ENCODE results near the gene RAB8B.
A peak's percentile ranks its signal among the peaks of the same experiment; 100 is the strongest.

Gene RAB8B

GRCh38 chr15:63186065-63186464, 3.3 kb upstream of the RAB8B start:
- Histone ChIP-seq H3K4me3 (ENCODE audit: low read depth in 1 of 2, low read length in 2 of 2) (no peak overlapping the region), H3K9me3 (ENCODE audit: control insufficient read depth in 1 of 2, low read length in 2 of 2) (no peaks in the 10 kb centered on the region), H3K27ac (ENCODE audit: low read length) (no peak overlapping the region), H3K27me3 (ENCODE audit: low read depth, low read length) (no peaks in the 10 kb centered on the region), H3K4me1 (ENCODE audit: control insufficient read depth in 1 of 2, insufficient read depth in 2 of 2, low read length in 2 of 2) (no peaks in the 10 kb centered on the region), H3K36me3 (ENCODE audit: control insufficient read depth in 1 of 2, insufficient read depth in 2 of 2, low read length in 2 of 2) (no peaks in the 10 kb centered on the region)

- no peaks in the 10 kb centered on the region for H3K36me3 ChIP-seq (ENCODE audit: control insufficient read depth in 1 of 2, insufficient read depth in 2 of 2, low read length in 2 of 2)
- no peaks in the 10 kb centered on the region for H3K4me1 ChIP-seq (ENCODE audit: control insufficient read depth in 1 of 2, insufficient read depth in 2 of 2, low read length in 2 of 2)
- H3K9me3 ChIP-seq (ENCODE audit: control insufficient read depth in 1 of 2, low read length in 2 of 2): no peaks in the 10 kb centered on the region
- no peak overlapping the region for H3K4me3 ChIP-seq (ENCODE audit: low read depth in 1 of 2, low read length in 2 of 2)
- no peak overlapping the region for H3K27ac ChIP-seq (ENCODE audit: low read length)
- no peaks in the 10 kb centered on the region for H3K27me3 ChIP-seq (ENCODE audit: low read depth, low read length)
Measured at GRCh38 chr15:63187589-63188226, 1.7 kb upstream of the RAB8B start.

GRCh38 chr15:63188247-63188925, 1.0 kb upstream of the RAB8B start:
- Histone ChIP-seq H3K4me3 (ENCODE audit: low read depth in 1 of 2, low read length in 2 of 2) (peak overlapping the region; percentile 74 to 77), H3K36me3 (ENCODE audit: control insufficient read depth in 1 of 2, insufficient read depth in 2 of 2, low read length in 2 of 2) (no peaks in the 10 kb centered on the region), H3K27me3 (ENCODE audit: low read depth, low read length) (no peaks in the 10 kb centered on the region), H3K27ac (ENCODE audit: low read length) (peak overlapping the region; percentile 58), H3K4me1 (ENCODE audit: control insufficient read depth in 1 of 2, insufficient read depth in 2 of 2, low read length in 2 of 2) (peaks cover 0 to 3% of the 10 kb centered on the region in 2 donors), H3K9me3 (ENCODE audit: control insufficient read depth in 1 of 2, low read length in 2 of 2) (no peaks in the 10 kb centered on the region)

DNA sequence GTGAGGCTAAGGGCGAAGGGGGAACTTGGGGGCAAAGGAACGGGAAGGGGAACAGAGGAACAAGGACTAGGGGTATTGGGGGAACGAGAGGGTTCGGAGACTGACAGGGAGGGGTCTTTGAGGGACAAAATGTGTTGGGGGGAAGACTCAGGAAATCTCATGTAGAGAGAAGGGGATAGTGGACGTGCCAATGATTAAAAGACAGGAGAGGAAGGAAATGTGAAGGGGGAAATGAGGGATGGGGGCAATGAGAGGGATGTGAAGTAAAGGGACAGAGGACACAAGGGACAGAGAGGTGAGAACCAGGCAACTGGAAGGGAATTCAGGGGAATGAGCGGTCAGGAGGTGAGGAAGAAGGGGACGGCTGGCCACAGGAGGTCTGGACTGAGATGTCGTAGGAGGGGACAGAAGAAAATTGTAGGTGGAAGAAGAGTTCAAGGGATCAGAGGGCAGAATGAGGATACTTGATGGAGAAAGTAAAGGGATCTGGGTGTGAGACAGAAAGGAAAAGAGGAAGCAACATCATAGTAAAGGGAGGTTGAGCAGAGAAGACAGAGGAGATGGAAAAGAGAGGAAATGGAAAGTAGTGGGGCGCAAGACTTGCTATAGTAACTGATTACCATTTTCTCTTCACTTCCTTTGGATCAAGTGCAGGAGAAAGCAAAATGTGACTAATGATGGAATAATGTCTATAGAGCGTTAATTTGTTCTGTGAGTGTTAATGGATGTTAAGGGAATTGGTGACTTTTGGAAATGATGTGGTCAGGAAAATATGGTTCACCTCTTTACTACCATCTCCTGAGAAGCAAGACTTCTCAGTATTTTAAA, 749 bp downstream of the RAB8B start:
- H3K27ac ChIP-seq (ENCODE audit: low read length): peak overlapping the region; percentile 95
- no peaks in the 10 kb centered on the region for H3K27me3 ChIP-seq (ENCODE audit: low read depth, low read length)
- no peaks in the 10 kb centered on the region for H3K36me3 ChIP-seq (ENCODE audit: control insufficient read depth in 1 of 2, insufficient read depth in 2 of 2, low read length in 2 of 2)
- H3K4me3 ChIP-seq (ENCODE audit: low read depth in 1 of 2, low read length in 2 of 2): peak overlapping the region; percentile 77 to 92
- H3K9me3 ChIP-seq (ENCODE audit: control insufficient read depth in 1 of 2, low read length in 2 of 2): no peaks in the 10 kb centered on the region
- peaks cover 7 to 19% of the 10 kb centered on the region in 2 donors for H3K4me1 ChIP-seq (ENCODE audit: control insufficient read depth in 1 of 2, insufficient read depth in 2 of 2, low read length in 2 of 2)

GRCh38 chr15:63190769-63191649, 1.6 kb downstream of the RAB8B start:
- H3K36me3 ChIP-seq (ENCODE audit: control insufficient read depth in 1 of 2, insufficient read depth in 2 of 2, low read length in 2 of 2): no peaks in the 10 kb centered on the region
- H3K4me3 ChIP-seq (ENCODE audit: low read depth in 1 of 2, low read length in 2 of 2): peak overlapping the region; percentile 77 to 92
- H3K9me3 ChIP-seq (ENCODE audit: control insufficient read depth in 1 of 2, low read length in 2 of 2): no peaks in the 10 kb centered on the region
- H3K27ac ChIP-seq (ENCODE audit: low read length): peak overlapping the region; percentile 95
- H3K4me1 ChIP-seq (ENCODE audit: control insufficient read depth in 1 of 2, insufficient read depth in 2 of 2, low read length in 2 of 2): peaks cover 12 to 28% of the 10 kb centered on the region in 2 donors
- no peaks in the 10 kb centered on the region for H3K27me3 ChIP-seq (ENCODE audit: low read depth, low read length)

GRCh38 chr15:63191895-63192618, 2.7 kb downstream of the RAB8B start:
- no peaks in the 10 kb centered on the region for H3K36me3 ChIP-seq (ENCODE audit: control insufficient read depth in 1 of 2, insufficient read depth in 2 of 2, low read length in 2 of 2)
- H3K4me3 ChIP-seq (ENCODE audit: low read depth in 1 of 2, low read length in 2 of 2): peak overlapping the region in 1 of 2 donors; percentile 92
- H3K9me3 ChIP-seq (ENCODE audit: control insufficient read depth in 1 of 2, low read length in 2 of 2): no peaks in the 10 kb centered on the region
- no peaks in the 10 kb centered on the region for H3K27me3 ChIP-seq (ENCODE audit: low read depth, low read length)
- peaks cover 21 to 36% of the 10 kb centered on the region in 2 donors for H3K4me1 ChIP-seq (ENCODE audit: control insufficient read depth in 1 of 2, insufficient read depth in 2 of 2, low read length in 2 of 2)
- peak overlapping the region; percentile 95 for H3K27ac ChIP-seq (ENCODE audit: low read length)

GRCh38 chr15:63192619-63193206, 3.3 kb downstream of the RAB8B start:
- Histone ChIP-seq H3K4me1 (ENCODE audit: control insufficient read depth in 1 of 2, insufficient read depth in 2 of 2, low read length in 2 of 2) (peaks cover 21 to 42% of the 10 kb centered on the region in 2 donors), H3K4me3 (ENCODE audit: low read depth in 1 of 2, low read length in 2 of 2) (no peak overlapping the region), H3K9me3 (ENCODE audit: control insufficient read depth in 1 of 2, low read length in 2 of 2) (no peaks in the 10 kb centered on the region), H3K27ac (ENCODE audit: low read length) (no peak overlapping the region), H3K36me3 (ENCODE audit: control insufficient read depth in 1 of 2, insufficient read depth in 2 of 2, low read length in 2 of 2) (no peaks in the 10 kb centered on the region), H3K27me3 (ENCODE audit: low read depth, low read length) (no peaks in the 10 kb centered on the region)

- Histone ChIP-seq H3K9me3 (ENCODE audit: control insufficient read depth in 1 of 2, low read length in 2 of 2) (no peaks in the 10 kb centered on the region), H3K4me3 (ENCODE audit: low read depth in 1 of 2, low read length in 2 of 2) (peak overlapping the region in 1 of 2 donors; percentile 41), H3K36me3 (ENCODE audit: control insufficient read depth in 1 of 2, insufficient read depth in 2 of 2, low read length in 2 of 2) (no peaks in the 10 kb centered on the region), H3K4me1 (ENCODE audit: control insufficient read depth in 1 of 2, insufficient read depth in 2 of 2, low read length in 2 of 2) (peaks cover 21 to 53% of the 10 kb centered on the region in 2 donors), H3K27me3 (ENCODE audit: low read depth, low read length) (no peaks in the 10 kb centered on the region), H3K27ac (ENCODE audit: low read length) (peak overlapping the region; percentile 71)
Measured at GRCh38 chr15:63194302-63194701, 4.9 kb downstream of the RAB8B start.

DNA sequence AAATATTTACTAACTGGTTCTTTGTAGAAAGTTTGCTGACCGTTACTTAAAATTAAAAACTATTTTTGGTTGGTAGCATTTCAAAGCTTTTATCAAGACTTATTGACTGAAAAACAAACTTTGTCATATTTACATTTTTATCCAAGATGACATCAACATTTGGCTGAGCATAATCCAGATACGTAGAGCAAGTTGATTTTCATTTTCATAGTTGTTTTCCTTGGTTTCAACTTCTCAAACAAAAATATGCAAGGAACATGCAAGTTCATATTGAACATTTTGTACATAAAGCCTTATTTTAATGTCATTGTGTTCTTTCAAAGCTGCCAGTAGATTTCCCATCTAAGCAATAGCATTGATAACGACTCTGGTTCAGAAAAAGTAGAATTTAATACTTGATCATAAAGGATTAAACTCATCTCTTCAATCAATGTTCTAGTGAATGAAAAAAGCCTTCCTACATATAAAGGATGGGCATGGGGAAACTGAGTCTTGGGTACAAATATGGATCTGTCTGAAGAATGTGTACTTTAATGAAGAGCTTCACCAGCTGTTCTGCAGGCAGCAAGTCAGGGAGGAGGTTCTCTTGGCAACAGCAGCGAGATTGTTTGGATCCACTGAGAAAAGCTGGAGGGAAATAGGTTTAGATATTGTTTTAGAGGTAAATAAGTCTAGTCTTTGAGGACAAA, 5.6 kb downstream of the RAB8B start:
- H3K27ac ChIP-seq (ENCODE audit: low read length): peak overlapping the region; percentile 71
- H3K9me3 ChIP-seq (ENCODE audit: control insufficient read depth in 1 of 2, low read length in 2 of 2): no peaks in the 10 kb centered on the region
- no peaks in the 10 kb centered on the region for H3K27me3 ChIP-seq (ENCODE audit: low read depth, low read length)
- no peaks in the 10 kb centered on the region for H3K36me3 ChIP-seq (ENCODE audit: control insufficient read depth in 1 of 2, insufficient read depth in 2 of 2, low read length in 2 of 2)
- H3K4me1 ChIP-seq (ENCODE audit: control insufficient read depth in 1 of 2, insufficient read depth in 2 of 2, low read length in 2 of 2): peaks cover 21 to 53% of the 10 kb centered on the region in 2 donors
- no peak overlapping the region for H3K4me3 ChIP-seq (ENCODE audit: low read depth in 1 of 2, low read length in 2 of 2)

Measured in muscle layer of duodenum (tissue), 2 donors.